GM21515 (cell line): ENCODE data around the gene EIF4E3.

Source experiments
- ATAC-seq: cut with Tn5 transposase; IDR thresholded peaks from one replicate; pipeline ENCODE4 v1.9.1; 2021; ENCODE audit not compliant: unreplicated experiment

Gene EIF4E3

DNA sequence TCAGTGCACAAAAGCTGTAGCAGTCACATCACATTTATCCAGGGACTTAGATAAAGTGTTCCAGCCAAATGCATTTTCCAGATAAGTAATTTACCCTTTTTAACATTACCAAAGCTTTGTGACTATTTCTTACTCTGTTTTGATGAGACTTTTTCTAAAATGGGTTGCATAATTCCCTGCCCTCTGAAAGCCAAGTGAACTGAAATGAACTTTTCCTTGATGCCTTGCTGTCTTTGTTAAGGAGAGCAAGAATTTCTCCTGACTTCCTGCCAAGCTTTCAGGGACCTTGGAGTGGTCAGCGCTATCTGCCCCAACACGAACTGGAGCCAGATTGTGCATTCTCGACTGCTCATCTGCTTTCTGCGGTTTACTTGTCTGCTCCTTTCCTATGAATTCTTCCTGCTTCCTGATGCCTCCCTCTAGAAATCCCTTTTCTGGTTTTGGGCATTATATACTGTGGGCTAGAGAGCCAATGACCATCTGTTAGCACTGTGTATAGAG, 34.8 kb downstream of the EIF4E3 start:
- ATAC-seq = no peak

DNA sequence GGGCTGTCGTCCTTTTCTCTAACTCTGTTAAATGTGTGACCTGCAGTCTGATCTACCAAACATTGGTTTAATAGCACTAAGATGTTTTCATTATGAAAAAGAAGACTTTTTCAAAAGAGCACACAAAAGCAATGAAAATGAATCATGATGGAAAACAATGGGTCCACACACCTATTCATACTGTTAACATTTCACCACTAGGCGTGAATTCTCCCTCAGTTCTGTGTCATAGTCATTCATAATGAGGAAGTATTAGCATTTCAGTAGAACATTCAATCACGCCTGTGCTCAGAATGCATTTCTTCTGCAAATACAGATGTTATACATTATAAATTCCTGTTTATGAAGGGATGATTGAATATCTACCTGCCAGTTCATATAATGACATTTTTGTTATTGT, 35.9 kb downstream of the EIF4E3 start:
- no peak for ATAC-seq

DNA sequence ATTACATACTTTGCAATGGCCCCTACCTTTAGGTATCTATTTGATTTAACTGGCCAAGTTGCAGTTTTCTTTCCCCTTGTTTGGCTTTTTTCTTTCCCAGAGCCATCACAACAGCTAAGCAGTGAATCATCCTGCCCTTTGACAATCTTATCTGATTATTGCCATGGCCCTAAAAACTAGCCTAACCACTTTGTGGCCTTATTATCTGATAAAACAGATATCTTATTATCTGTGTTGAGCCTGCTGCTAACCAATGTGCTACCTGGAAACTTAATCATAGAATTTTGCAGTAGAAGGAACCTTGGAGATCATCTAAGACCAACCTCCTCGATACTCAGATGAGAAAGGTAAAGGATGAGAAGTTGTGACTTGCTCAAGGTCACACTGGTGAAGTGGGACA, 37.1 kb downstream of the EIF4E3 start:
- ATAC-seq = no peak

DNA sequence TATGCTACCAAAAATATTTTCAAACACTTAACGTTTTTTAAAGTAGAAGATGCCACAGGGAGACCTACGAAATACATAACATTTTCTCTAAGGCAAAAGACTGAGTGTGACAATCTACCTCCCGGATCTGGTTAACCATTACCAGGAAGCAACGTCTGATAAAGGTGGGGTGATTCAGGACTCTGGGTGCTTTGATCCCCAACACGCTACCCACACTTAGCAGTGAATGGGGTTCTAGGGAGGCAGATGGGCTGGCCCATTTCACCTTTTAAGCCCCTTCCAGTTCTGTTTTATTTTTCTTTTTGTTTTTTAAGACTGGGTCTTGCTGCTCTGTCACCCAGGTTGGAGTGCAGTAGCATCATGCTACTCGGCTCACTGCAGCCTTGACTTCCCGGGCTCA, 39.5 kb downstream of the EIF4E3 start:
- ATAC-seq = no peak

DNA sequence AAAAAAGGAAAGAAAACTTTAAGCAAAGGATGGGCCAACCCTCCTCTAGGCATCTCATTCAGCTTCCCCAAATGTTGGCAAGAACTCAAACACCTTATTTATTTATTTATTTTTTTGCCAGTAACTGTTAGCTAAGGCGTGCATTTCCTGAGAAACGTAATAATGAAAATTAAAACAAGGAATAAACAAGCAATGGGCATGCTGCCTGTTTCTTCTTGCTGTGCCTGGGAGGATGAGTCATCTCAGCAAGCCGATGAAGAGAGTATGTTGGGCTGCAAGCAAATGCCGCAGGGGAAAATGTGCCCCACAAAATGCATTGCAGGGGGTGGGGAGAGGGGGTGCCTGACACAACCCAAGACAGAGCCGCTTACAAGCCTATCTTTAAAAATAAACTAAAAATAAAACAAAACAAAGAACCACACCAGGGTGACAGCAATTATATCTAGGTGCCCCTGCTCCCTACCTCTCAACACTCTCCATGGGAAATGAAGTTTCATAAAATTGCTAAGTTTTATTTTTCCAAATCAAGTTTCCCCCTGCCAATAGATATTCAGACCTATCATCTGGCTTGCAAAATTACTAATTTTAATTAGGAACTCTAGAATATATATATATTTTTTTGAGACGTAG, 40.3 kb downstream of the EIF4E3 start:
- no peak for ATAC-seq

DNA sequence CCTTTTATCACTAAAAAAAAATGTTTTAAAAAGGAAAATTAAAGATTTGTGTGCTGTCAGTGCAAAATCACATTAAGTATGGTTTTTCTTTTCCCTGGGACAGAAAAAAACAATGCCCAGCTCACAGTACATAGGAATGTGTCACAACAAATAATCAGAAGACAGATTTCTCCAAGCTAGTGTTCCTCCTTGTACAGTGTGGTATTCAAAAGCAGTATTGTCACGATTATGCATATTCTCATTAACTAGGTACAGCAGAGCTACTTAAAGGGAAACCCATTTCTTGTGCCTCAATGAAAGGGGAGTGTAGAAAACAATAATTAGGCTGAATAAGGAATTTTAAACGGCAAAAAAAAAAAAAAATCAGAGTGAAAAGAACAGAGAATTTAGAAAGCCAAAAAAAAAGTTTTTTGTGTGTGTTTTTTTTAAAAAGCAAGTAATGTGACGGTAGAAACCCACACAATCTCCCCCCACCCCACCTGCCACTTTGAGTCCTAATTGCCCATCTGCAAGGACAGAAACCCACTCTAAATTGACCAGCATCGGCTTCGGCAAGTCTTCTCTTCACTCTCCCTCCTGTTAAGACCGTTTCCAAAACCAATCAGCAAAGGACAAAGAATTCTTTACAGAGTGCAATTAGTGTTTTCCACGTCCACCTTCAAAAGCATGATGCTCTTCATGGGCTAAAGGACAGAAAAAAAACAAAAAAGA, 41.0 kb downstream of the EIF4E3 start:
- no peak for ATAC-seq

DNA sequence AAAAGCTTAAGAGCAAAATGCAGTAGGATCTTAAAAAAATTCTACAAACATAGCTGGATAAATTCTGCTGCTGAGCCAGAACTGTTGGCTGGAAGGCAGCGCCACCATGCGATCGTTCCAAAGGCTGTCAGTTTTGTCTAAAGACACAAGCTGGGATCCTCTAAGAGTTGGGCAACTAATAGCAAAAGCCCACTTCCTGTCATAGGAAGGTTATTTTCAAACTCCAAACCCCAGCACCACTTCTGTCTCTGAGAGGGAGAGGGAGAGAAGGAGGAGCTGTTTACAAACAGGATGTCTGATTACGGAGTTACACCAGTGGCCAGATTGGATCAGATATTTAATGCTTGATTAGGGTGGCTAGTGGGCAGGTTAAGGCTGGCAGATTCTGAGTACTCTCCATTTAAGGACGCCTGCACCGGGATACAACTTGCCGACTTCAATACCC, 44.0 kb downstream of the EIF4E3 start:
- ATAC-seq = no peak

DNA sequence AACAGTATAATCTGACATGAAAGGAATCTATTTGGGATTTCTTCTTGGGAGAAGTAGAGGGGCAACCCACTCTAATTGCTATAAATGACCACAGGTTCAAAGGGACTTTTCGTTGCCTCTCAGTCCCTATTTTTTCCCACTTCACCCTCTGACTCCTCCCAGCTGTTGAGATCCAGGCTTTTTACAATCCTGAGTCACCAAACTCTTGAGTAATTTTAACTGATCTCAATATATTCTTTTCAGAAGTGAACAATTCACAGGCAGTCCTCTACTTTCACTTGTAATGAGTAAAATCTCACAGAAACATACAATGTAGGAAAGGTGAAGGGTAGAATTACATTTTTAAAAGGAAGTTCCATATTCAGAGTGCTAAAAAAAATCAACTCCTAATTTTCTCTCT, 44.6 kb downstream of the EIF4E3 start:
- ATAC-seq = no peak

DNA sequence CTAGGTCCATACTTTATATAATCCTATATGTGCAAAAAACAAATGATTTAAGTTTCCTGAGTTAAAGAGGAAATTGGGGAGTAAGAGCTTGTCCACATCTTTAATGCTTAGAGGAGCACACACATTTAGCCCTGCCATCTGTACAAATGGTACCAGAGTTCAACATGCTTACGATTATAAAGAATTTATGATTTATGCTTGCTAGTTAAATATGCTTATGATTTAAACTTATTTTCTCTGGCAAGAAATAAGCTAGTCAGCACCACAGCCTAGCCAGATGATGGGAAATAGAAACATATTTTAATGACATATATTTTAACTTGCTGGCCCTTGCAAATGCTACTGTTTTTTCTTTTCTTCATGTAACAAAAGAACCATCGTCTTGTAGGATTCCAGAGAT, 48.3 kb downstream of the EIF4E3 start:
- ATAC-seq = no peak

DNA sequence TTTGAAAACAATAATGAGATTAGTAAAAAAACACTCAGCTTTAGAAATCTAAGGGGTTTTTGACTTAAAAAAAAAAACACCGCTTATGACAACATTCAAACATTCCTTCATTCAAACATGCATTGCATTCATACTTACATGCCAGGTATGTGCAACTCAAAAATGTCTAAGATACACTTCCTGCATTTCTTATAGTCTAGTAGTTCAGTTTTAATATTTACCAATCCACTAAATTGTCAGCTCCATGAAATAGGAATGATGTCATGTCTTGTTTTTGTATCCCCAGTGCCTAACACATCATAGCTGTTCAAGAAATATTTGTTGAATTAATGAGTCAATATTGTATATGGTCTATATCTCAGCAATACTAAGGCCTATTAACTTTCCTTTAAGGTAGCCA, 51.7 kb downstream of the EIF4E3 start:
- ATAC-seq = no peak

DNA sequence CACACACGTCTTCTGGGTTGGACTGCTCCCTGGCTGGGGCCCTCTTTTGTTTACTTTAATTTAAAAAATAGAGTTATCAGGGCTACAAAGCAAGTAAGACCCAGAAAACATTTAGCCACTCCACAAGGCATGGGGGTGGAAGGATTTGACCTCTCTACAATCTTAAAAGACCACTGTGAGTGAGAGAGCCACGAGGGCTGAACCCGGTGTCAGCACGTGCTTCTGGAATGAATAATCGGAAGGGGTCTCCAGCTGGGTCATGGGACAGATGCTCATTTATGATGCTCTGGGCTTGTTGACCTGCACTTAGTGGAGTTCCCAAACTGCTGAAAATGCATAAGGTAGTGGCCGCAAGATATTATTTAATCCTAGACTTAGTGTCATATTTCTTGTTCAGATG, 52.4 kb downstream of the EIF4E3 start:
- ATAC-seq = no peak

DNA sequence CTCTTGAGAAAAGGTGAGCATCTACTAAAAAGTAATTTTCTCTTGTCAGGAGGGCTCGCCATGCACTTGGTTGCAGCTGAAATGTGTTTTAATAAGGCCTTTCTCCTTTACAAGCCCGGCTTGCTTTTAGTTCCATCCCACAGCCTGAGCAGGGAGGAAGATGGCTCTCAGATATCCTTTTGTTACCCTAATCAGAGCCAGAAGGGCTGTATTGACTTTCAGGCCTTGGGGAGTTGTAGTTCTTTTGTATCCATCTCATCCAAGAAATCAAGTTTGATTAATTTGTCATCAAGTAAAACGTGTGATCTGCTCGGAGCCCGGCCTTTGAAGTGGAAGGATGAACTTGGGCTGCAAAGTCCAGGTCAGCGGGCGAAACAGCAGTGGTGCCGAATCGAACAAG, 52.9 kb downstream of the EIF4E3 start:
- no peak for ATAC-seq

DNA sequence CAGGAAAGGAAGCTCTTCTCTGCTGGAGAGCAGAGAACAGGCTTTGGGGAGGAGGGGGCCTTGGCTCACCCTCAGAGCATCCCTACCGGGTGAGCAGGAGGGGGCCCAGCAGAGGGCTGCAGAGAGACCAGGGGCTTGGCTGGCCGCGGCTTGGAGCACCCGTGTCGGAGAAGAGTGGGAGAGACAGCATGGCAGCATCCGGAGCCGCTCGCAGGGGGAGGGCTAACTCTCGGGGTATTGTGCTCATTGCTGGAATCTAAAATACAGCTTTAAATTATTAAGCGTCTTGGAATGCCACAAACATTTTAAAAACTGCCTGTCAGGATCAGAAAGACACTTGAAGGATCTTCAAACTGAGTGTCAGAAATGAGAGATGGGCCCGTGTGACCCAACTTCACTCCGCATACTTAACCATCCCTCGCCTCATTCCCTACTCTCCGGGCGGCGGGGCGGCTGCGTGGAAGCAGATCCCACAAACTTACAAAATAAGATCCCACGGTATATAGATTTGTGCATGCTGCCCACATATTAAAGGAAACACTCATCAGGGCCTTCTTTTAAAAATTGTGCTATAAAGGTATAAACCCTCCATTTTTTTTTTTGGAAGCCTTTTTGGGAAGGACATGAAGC, 53.9 kb downstream of the EIF4E3 start:
- ATAC-seq = no peak

DNA sequence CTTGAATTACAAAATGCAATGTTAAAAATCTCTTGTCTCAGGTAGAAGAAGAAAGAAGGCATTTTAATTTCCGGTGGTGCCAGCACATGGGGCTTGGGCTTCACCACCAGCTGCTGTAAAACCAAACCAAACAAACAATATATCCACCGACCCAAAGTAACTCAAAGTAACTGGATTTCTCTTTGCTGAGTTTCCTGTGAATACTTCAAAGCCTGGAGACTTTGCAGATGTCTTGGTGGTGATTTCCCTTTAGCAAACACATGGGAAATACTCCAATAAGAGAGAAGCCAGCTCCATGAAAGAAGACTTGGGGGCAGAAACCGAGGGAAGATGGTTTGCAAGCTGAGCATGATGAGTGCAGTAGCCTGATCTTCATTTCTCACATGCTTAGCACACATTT, 62.6 kb downstream of the EIF4E3 start:
- ATAC-seq = no peak

DNA sequence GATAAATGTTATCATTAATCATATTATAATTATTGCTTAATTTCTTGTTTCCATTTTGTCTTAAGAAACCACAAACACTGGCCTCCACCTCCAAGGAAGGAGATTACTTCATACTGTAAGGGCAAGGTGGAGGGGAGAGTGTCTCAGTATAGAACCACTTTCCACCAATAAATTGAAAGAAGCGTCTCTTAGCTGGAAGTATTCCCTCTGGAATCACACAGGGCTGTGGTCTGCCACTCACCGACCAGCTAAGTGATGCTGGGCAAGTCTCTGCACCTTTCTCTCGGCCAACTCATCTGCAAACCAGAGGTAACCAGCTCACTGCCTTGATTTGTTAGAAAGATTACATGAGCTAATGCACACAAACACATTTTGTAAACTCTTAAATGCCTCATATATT, 63.1 kb downstream of the EIF4E3 start:
- ATAC-seq = no peak

DNA sequence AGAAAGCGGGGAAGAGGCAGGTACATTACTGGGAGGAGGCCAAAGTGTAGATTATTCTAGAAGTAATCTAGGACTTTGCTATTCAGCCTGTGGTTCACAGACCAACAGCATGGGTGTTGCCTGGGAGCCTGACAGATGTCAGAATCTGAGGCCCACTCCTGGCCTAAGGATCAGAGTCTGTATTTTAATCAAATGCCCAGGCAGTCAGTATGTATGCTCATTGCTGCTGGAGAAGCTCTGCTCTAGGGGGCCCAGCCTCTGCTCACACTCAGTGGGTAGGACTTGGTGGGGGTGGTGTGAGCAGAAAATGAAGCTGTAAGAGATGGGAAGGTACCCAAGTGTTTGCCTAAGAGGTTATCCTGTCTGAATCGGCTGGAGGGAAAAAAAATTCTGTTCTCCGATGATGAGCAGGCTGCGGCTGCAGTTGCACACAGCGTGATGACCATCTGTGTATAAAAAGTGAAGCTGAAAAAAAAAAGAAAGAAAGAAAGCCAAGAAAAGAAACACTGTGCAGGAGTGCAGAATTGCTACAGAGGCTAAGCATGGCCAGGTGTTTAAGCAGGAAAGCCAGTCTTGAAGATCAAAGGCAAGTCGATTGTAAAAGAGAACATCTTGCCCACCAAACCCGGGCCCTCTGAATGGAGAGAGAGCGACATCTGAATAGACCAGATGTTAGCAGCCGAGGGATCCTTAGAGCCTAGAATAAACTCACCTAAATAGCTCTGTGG, 65.2 kb downstream of the EIF4E3 start:
- no peak for ATAC-seq

DNA sequence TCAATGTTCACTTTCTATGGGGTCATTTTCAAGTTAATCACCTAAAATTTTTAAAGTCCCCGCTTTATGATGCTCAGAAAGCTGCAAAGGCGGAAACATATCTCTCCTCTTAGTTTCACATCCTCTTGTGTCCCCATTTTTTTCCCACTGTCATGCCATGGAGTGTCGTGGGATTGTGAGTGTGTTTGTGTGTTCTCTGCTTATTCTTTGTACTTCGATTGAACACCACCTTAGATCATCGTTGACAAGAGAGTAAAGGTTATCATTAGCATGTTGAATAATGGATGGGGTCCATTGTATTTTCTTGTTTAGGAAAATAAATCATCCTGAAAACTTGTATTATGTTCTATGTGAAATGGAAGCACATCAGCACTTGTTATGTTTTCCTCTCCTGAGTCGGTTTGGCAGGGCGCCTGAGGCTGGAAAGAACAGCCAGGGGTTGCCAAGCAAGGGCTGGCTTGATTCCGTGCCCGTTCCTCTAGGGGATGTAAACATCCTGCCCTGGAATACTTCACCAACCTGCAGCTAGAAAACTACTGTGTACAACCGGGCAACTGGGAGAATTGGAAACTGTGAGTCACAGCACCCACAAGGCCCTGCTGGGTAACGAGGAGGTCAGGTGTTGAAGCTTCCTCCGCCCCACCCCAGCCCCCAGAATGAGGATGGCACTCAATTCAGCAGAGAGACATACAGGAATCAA, 67.2 kb downstream of the EIF4E3 start:
- ATAC-seq = no peak

DNA sequence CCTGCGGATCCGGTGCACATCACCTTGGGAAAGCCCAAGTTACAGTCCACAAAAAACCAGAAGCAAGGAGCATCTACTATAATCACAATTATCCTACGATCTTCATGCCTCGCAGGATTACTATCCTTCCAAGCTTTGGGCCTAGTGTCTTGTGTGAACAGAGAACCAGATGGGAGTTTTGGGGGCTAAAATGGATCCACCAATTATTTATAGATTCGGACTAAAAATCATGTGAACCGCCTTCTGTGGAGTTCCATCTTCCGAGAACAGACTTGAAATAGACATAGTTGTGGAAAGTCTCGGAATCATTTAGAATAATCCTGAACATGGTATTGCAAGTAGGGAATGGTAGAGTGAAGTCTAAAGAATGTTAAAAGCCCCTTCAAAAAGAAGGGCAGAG, 70.1 kb downstream of the EIF4E3 start:
- ATAC-seq = no peak

DNA sequence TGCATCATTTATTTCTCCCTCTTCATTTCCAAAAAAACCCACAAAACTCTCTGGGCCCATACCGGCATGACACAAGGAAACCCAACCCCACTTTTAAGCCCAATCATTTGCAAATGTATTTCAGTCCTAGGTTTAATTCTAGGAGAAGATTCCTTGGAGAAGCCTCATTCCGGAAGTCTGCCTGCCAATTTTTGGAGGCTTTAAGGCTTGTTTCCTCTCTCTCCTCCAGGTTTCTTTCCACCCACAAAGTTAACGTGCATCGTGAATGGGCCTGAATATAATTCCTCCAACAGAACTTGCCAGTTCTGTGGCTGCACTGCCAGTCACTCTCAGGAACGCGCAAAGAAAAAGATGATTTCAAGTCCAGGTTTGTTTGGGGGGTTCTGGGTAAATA, 71.8 kb downstream of the EIF4E3 start:
- no peak for ATAC-seq

DNA sequence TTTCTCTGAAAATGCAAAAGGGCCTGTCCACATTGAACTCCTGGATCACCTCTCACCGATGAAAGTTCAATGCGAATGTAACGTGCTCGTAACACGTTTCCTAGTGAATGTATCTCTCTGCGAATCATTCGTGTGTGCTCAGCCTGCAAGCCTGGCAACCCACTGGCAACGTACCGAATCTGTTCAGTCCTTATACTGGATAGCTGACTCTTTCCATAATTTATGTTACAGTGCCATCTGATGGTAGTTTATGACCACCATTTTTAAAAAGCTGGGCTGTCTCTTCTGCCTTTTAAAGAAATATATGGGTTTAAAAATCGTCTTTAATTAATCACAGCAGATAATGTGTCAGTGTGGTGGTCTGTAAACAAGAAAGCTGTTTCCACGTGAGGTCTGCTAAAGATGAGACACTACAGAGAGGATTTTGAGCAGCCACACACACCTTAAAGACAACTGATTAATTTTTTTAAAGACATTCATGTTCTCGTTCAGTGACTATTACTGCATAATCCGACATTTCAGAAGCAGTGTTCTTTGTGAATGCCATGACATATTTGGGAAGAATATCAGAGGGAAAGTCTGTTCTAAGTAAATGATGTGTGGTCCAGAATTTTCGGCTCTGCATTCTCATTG, 72.3 kb downstream of the EIF4E3 start:
- ATAC-seq = no peak

DNA sequence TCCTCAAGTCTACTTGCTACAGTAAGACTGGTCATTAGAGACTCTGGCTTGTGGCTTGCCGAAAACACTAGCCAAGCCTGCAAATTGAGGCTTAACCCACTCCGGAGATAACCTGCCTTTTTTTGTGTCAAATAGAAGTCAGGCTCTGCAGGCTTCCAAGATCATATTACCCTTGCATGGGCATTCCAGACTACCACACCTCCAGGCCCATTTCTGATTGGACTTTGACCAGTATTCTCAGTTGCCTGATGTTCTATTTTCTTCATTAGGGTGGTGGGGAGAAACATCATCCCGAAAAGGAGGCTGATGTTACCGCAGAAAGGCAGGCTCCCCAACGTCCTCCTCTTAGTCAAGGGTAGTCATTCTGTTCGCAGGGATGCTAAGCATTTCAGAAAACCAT, 73.6 kb downstream of the EIF4E3 start:
- no peak for ATAC-seq
